Eye (tissue), 1 donor: ENCODE data around the gene SRSF2.
"Not testable (repeated sequence)": the region's sequence is repeated elsewhere in the genome, so short reads cannot be mapped to it uniquely, and the experiment has no call there.

Experiments
- DNase-seq: peaks from one replicate; pipeline ENCODE4 v3.0.0-alpha.2; 2015

SRSF2 gene, protein sequence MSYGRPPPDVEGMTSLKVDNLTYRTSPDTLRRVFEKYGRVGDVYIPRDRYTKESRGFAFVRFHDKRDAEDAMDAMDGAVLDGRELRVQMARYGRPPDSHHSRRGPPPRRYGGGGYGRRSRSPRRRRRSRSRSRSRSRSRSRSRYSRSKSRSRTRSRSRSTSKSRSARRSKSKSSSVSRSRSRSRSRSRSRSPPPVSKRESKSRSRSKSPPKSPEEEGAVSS

DNA sequence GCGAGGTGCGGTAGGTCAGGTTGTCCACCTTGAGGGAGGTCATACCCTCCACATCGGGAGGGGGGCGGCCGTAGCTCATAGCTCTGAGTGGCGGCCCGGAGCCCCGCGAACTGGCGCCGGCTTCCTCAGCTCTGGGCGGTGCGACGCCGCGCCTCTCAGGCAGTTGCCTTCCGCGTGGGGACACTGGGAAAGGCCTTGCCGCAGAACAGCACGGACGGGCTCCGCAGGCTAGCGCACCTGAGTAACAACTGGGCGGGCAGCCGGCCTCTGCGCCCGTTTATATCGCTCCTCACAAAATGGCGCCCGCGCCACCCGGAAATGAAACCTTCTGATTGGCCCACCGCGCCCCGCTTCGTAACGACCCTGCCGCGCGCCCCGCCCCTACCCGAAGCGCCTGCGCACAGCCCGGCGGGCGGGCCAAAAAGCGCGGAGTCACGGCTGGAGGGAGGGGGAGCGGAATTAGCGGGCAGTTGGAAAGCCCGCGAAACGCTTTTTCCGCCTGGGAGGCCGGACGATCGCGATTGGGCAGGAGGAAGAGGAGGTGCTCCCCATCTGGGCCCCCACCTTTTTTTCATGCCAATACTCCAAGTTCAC is at the start of gene SRSF2:
TSS of gene SRSF2 (minus strand) at position 250 of the 594 bp plus-strand sequence. CDS start at position 79, 171 bp downstream.
- peak; percentile 99 for DNase-seq

DNA sequence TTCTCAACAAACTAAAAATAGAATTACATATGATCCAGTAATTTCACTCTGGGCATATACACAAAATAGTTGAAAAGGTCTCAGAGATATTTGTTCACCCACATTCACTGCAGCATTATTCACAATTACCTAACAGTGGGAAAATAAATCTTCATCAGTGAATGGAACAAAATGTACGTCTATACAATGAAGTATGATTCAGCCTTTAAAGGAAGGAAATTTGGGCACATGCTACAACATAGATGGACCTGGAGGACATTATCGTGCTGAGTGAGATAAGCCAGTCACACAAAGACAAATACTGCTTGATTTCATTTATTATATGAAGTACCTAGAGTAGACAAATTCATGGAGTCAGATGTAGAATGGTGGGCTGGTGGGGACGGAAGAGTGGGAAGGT is 47.8 kb upstream of the SRSF2 start:
- DNase-seq = no peak

DNA sequence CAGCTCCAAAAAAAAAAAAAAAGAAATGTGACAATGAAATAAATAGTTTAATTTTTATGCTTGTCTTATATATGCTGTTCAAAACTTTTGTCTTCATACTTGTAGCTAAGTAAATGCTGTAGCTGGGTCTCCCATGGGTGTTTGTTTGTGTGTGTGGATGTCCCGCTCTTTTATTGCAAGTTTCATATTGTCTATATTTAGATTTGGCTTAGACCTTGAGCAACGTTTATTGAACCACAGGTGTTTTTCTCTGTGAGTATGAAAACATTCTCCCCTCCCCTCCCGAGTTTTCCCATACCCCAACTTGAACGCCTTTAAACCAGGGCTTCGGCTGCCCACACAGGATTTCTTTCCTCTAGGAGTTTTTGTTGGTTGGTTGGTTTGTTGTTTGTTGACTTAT is 46.0 kb upstream of the SRSF2 start:
- no peak for DNase-seq

DNA sequence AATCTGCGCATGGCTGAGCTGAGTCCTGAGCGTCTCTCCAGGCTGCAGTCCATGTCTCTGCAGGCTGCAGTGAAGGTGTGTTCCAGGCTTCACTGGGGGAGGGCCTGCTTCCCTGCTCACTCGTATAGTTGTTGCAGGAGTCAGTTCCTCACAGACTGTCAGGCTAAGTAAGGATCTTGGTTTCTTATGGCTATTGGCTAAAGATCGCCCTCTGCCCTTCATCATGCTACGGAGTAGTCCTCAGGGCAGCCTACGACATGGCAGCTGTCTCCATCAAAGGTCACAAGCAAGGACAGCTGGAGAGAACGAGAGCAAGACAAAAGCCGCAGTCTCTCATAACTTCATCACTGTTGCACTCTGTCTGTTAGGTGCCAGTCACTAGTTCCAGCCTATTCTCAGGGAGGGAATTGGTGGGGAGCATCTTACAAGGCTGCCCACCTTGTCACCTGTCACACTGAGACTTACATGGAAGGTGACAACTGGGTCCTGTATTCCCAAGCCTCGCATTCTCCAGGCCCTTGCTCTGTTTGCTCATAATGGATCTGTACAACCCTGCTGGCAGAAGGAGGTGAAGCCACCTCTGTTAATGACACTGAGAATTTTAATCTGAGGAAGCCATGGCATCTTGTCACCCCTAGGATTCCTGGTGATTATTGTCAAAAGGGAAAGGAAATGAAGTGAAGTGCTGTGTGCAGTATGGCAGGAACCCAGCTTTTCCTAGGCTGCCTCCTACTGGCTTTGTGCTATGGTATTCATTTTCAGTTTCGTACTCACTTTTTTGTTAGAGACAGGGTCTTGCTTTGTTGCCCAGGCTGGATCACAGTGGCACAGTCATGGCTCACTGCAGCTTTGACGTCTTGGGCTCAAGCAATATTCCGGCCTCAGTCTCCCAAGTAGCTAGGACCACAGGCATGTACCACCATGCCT is 44.2 kb upstream of the SRSF2 start:
- DNase-seq = no peak

DNA sequence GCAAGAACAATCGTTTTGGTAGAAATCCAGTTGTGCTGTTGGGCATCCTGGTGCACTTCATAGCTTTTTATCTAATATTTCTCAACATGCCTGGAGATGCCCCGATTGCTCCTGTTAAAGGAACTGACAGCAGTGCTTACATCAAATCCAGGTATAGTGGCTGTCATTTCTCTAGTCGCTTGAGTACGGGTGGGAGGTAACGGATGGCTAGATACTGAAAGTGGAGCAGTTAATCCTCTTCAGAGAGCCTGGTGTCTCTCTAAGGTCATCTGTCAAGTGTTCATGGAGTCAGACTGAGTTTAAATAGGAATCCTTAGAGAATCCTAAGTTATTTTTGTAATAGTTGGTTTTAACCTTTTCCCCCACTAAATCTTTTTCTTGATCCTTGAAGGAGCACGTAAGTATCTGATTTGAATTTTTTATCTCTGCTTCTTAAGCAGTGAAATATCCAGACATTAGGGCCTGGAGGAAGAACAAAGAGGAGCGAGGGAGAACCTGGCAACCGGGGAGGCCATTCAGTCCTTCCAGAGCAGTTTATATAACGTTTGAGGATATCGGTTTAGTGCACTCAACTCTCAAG is 38.0 kb upstream of the SRSF2 start:
- DNase-seq = no peak

DNA sequence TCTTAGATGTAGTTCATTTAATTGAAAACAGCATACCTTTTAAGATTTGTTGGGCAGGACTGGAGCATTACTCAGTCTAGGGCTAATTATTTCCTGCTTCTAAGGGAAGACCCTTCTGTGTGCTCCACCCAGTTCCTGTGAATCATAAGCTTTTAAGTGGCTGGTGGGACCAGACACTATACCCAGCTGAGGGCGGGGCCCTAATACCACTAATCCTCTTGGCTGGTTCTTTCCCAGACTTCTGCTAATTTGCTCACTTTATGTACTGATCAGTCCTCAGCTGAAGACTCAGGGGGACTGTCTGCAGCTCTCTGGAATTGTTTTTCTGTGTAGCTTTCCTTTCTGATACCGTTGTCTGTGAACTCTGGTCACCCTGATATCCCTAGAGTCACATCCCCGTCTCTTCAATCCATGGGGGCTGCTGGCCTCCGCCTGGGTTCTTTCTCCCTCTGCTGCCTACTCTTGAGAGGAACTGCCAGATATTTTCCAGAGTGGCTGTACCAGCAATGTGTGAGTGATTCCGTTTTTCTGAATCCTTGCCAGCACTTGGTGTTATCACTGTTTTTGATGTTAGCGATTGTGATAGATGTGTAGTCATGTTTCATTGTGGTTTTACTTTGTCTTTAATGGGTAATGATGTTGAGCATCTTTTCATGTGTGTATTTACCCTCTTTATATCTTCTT is 35.9 kb upstream of the SRSF2 start:
- DNase-seq = peak; percentile 34

DNA sequence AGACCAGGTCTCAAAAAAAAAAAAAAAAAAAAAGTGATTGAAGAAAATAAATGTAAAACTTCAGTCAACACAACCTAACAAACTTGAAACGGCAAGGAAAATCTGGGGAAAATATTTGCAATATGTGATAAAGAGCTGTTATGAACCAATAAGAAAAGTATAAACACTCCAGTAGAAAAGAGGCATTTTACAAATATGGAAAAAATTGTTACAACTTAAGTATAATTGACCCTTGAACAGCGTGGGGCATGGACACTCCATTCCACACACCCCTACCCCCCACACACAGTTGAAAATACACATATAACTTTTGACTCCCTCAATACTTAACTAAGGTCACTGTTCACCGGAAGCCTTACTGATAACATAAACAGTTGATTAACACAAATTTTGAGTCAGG is 21.4 kb upstream of the SRSF2 start:
- DNase-seq = no peak

DNA sequence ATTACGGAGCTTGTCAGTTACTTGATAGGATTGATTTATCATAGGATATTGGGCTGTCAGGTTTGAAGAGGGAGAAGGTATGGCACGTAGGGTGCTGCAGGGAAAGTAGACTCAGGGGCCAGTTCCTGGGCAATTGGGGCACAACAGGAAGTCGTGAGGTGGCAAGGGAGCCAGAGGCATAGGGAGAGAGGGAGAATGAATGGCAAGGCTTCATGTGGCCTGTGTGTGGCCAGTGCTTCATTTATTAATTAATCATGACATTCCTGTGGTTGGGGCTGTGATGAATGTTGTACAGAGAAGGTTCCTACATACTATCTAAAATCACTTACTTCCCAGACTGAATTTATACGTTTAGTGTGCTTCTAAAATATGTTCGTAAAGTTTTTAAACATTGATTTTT is 20.1 kb upstream of the SRSF2 start:
- DNase-seq = no peak

DNA sequence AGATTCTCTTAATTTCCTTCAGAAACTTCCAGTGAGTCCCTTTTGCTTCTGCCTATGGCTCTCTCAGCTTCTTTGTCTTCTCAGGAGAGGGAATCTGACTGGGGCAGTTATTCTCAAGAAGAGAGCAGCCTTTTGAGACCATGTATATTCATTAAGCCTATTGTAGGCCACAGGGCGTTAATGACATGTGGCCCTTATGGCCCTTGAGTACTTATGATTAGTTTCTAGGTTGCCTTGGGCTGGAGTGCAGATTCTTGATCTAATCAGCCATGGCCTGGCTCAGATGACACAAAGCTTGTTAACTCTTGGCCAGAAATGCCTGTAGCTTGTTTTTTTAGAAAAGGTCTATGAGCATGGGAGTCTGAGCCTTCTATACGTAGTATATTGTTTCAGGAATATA is 18.2 kb upstream of the SRSF2 start:
- DNase-seq = no peak

DNA sequence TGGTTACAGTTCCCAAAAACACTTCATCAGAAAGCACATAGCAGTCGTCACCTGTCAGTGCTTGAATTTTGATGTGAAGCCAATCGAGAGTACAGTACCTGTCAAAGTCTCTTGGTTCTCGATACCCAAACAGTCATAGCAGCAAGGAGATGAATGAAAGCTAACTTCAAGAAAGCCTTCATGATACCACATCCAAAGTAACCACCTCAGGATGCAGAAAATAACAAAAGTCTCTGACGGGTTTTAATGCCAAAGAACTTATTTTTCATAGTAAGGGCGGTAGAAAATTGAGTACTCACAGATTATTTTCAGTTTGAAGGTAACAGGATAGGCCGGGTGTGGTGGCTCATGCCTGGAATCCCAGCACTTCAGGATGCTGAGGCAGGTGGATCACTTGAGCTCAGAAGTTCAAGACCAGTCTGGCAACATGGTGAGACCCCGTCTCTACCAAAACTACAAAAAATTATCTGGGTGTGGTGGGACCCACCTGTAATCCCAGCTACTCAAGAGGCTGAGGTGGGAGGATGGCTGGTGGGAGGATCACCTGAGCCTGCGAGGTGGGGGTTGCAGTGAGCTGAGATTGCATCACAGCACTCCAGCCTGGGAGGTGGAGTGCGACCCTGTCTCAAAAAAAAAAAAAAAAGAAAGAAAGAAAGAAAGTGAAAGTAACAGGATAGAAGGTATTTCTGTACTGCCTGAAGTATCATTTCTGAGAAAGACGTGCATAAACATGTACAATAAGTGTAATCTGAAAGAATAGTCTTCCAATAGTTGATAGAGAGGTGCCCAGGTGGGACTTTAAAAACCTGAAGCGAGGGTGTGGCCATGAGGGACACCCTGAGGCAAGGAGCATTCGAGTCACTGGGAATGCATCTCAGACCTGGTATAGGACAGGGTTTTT is 16.2 kb upstream of the SRSF2 start:
- no peak for DNase-seq

DNA sequence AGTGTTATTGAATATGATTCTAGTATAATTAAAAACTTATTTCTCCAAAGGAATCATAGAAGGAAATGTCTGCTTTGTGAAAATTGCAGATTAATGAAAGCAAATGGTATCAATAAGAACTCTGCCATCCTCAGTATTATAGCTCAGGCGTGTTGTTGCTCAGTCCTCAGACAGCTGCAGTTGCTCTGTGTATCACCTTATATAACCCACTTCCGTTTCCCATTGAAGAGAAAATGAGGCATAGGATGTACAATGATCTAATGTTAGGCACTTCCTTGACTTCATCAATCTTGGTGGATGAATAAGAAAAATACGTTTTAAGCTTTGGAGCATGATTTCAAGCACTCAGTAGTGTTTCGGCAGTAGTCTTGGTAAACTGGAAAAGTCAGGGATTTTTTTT is 14.9 kb upstream of the SRSF2 start:
- no peak for DNase-seq

DNA sequence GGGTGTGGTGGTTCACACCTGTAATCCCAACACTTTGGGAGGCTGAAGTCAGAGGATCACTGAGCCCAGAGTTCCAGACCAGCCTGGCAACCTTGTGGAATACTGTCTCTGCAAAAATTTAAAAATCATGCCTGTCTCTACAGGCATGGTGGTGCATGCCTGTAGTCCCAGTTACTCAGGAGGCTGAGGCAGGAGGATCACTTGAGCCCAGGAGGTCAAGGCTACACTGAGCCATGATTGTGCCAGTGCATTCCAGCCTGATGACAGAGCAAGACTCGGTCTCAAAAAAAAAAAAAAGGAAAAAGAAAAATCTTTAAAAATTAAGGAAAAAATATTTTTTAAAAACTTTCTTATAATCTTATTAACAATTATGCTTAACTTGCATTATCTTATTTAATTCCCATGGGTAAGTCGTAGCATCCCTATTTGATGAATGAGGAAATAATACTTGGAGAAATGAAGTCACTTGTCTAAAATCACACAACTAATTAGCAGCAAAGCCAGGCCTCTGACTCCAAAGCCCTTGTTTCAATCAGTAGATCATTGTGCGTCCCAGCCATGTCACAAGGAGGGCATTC is 14.4 kb upstream of the SRSF2 start:
- no peak for DNase-seq

DNA sequence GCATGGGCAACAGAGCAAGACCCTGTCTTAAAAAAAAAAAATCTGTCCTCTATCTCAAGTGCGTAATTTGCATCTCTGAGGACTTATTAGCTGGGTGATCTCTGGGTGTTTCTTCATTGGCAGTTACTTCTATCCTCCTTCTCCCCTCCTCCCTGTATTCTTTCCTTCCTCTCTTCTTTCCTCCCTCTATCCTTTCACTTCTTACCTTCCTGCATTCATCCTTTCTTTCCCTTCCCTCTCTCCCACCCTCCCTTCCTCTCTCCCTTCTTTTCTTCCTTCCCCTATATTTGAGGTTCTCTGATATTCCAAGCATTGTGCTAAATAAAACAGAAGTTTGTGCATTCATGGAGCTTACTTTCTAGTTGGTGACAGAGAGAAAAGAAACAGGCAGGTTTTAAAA is 11.5 kb upstream of the SRSF2 start:
- DNase-seq = no peak

DNA sequence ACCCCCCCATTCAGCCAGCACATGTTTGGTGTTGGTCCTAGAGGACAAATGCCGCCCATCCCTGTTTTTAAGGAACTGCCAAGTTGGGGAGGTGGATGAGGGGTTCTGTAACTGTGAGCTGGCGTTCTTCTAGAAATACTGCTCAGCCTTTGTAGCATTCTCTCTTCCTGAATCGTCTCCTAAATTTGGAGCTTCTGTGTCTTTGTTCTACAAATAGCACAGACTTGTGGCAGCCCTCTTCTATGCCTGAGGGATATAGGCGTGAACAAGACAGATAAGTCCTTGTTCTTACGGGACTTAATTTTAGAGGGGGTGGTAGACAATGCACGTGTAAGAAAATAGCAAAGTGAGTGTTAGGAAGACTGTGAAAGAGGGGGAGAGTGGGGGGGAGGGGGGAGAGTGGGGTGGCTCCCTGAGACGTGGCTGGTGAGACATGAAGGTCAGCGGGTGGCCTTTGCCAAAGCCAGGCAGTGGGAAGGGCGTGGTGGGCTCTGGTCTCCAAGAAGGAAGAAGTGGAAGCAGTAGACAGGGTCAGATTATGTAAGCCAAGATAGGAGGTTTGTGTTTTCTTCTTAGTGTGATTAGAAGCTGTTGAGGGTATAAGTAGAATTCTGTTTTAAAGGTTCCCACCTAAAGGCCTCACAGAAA is 10.7 kb upstream of the SRSF2 start:
- DNase-seq = no peak

DNA sequence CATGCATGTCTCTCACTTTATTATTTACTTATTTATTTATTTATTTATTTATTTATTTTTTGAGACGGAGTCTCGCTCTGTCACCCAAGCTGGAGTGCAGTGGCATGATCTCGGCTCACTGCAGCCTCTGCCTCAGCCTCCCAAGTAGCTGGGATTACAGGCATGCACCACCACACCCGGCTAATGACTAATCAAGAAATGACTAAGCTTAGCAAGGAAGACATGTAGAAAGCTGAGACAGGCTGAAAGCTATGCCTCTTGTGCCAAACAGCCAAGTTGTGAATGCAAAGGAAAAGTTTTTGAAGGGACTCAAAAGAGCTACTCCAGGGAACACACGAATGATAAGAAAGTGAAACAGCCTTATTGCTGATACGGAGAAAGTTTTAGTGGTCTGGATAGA is 8.7 kb upstream of the SRSF2 start:
- DNase-seq = not testable (repeated sequence)

DNA sequence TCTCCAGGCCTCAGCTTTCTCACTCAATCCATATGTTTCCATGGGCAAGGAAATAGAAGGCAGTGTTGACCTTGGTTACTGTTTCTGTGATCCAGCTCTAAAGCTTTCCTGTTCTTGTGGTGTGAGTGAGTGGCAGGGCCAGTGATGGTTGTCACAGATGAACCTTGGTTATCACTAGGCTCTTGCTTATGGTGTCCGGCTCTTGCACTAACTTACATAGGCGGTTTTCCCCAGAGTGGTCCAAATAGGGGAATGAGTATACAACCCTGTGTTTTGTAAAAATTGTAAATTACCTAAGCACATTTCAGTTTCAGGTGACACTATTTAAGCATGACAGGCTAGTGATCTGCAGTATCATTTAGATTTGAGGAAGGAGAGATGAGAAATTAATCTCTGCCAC is 7.6 kb upstream of the SRSF2 start:
- no peak for DNase-seq

DNA sequence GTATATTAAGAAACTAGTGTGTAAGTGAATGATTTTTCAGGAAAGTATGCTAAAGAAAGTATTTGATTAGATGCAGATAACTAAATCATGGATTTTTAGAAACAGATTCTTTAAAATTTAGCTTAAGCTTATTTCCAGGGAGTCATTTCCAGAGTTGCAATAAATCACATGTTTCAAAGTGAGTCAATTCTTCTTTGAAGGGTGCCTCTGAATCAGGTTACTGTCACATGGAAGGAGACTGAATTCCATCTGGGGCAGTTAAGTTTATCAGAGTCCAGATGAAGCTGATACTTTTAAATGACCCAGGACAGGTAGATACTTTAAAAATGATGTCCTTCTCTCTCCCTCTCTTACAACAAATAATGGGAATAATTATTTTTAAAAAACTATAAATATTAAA is 5.8 kb upstream of the SRSF2 start:
- DNase-seq = no peak

DNA sequence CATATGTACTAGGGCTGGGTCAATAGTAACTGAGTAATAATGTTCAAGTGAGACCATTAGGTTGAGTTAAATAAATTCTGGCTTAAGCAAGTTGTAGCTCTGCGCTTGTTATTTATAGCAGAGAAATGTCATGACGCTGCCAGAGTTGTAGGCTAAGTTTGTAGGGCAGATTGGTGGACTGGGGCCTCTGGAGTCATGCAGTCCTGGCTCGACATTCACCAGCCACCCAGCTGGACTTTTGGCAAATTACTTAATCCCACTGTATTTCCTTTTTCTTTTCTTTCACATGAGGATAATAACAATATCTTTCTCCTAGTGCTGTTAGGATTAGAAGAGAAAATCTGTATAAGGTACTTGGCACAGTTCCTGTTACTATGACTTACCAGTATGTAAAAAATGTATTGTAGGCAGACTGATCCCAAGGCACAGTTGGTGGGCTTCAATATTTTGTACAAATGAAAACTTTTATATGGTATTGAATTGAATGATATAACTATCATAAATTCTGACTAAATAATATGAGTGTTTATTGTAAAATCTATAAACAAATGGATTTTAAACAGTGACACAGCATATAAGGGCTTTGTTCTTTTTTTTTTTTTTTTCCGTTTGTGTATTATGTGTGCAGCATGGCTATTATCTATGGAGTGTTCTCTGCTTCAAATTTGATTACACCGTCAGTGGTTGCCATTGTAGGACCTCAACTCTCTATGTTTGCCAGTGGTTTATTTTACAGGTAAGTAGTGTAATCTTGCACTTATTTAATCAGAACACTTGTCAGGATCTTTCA is 3.4 kb upstream of the SRSF2 start:
- DNase-seq = no peak

DNA sequence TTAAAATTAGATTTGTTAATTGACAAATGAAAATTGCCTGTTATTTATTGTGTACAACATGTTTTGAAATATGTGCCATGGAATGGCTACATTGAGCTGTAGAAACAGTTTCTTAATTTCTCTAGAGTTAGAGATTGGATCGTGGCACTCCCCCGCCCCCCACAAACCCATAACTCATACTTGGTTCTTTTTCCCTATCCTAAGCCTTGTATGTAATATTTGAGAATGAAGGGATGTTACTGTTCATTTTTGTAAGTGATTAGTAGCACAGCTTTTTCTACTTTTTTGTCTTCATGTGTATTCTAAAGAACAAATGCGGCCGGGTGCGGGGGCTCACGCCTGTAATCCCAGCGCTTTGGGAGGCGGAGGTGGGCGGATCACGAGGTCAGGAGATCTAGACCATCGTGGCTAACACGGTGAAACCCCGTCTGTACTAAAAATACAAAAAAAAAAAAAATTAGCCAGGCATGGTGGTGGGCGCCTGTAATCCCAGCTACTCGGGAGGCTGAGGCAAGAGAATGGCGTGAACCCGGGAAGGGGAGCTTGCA is 2.5 kb upstream of the SRSF2 start:
- not testable (repeated sequence) for DNase-seq

DNA sequence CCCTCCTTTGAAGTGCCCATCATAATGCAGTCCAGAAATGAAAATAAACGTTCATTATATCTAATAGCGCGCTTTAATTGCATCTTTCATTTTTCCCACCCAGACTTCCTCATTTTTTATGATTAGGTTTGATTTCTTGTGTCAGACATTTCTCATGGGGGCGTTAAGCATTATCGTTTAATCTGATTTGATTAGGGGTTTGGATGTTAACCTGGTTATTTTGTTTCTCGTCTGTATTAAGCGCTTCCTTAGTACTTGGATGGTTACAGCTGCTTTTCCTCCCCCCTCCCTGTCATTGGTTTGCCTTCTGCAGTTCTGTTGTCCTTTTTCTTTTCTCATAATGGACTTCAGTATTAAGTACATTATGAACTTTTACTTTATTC is 1.3 kb upstream of the SRSF2 start:
- DNase-seq = no peak
